ENCODE results near the gene ALX4.

The ALX4 gene

DNA sequence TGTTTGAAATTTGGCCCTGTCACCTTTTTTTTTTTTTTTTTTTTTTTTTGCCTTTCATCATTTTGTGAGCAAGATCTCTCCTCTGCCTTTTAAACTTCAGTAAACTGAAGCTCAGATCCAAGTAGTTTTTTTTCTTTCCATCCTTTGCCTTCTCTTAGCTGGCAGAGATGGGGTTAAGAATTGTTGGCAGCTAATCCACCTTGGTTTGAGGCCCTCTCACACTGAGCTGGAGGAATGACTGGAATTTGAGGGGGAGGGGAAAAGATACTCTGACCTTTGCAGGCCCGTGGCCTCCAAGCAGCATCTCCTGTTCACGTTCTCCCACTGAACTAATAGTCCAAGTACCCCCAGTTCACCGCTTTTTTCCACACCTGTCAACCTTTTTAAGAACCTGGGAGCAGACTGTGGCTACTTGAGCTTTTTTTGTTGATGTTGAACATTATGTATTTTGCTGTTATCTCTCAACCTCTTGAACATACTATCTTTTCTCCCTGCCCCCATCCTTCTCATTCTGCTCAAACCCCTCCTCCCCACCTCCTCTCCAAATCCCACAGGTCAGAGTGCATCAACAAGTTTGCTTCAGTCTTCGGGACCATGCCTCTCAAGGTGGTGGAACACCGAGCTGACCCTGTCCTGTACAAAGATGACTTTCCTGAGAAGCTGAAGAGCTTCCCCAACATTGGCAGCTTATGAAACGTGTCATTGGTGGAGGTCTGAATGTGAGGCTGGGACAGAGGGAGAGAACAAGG lies 66.2 kb downstream of the ALX4 start:
- DNase-seq (ENCODE audit: low read depth): no peak

DNA sequence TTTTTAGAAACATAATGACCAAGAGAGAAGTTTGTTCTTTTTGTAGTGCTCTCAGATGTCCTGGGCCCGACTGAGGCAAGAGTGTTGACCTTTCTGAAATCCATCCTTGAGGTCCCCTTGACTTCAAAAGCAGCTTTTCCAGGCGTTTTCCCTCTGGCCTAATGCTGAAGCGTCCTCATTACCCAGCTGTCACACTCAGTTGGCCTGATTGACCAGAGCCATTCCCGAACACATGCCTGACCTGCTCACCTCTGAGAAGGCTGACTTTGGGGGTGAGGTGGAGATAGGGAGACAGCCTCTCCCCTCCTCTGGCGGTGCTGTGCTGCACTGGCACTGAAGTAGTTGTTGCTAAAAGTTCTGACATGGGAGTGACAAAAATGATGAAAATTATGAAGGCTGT lies 66.9 kb downstream of the ALX4 start:
- no peak for DNase-seq (ENCODE audit: low read depth)

DNA sequence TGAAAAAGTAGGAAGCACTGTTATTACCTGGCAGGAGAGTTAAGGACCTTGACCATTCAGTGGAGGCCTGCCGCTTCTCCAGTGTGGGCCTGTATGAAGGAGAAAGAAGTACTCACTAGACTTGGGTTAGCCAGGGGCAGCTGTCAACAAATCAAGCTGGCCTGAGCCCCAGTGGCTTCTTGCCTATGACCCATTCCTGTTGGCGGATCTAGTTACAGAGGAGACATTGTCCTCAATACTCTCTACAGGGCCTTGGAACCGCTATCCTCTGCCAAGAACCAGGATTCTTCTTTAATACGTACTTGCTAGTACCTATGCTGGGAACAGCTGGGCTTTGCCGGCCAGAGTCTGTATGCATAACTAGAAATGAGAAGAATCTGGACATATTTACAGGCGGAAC lies 68.1 kb downstream of the ALX4 start:
- no peak for DNase-seq (ENCODE audit: low read depth)

DNA sequence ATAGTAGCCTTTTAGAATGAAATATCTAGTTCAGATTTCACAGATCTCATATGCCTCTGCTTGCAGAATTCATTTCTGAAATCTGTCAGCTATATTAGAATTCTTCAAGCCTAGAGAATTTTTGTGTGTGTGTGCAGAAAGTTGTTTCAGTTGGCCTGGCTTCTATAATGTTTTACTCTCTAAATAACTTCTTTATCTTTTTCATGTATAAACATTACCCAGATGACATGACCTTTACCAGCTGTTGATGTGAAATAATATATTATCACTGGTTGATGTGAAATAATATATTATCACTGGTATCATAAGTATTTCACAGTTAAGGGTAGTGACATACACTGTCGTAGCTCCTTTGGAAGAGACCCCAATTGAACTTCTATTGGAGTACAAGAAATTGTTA lies 72.8 kb downstream of the ALX4 start:
- no peak for DNase-seq (ENCODE audit: low read depth)

DNA sequence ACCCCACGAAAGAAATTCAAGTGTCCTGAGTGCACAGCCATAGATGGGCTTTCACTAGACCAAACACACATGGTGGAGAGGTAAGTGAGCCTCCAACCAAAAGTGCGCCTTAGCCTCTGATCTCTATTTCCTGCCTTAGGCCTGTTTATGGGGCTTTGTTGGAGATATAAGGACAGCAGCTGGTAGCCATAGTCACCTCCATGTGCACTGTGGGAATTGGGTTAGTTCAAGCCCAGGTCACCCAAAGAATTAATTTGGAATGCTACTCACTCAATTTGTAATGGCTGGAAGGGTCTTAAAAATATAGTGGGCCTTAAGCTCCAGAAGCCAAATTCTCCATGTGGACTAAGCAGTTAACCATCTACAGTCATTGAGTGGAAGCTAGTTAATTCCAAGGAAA lies 73.6 kb downstream of the ALX4 start:
- no peak for DNase-seq (ENCODE audit: low read depth)

DNA sequence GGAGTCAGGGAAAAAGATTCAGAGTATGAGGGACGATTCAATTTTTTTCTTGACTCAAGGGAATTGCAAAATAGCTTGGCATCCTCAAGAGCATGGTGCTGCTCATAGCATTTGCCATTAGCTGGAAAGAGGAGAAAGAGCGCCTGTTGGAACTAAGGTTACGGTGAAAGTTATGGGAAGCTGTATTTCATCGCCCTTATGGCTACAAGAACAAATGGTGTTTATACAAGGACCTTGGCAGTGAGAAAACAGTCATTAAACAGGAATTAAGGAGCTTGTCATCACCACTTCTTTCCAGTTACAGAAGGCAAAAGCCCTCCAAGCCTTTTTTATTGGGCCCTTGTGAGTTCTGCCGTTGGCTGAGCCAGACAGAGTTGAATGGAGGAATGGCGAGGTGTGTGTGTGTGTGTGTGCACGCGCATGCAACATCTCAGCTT lies 74.2 kb downstream of the ALX4 start:
- no peak for DNase-seq (ENCODE audit: low read depth)

DNA sequence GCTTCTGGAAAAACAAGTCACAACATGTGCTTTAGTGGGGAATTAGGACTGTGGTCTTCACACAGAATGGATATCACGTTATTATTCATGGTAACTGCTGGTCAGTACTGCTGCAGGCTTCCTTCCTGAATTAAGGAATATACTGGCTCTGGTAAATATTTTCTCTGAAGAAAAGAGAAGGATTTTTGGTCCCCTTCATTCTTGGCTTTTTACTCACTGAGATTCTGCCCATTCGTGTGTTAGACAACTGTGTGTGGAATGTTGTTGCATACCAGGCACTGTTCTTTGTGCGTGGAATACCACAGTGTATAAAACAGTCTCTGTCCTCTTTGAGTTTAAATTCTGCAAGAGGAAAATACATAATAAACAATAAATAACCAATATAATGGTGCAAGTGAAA lies 80.3 kb downstream of the ALX4 start:
- DNase-seq (ENCODE audit: low read depth): no peak

DNA sequence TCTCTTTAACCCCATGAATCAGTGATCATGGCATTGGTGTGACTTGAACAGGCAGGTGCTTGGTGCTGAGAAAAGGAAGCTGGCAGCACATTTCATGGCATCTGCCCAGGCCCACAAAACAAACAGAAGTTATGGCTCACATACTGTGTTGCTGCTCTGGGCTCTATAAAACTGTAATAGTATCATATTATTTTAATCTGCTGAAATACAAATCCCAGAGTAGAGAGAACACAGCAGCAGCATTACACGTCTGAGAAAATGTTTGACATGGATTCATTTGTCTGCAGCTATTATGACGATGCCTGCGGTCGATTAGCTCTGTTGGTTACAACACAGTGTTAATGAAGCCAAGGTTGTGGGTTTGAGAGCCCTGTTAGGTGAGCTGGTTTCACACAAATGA lies 80.8 kb downstream of the ALX4 start:
- no peak for DNase-seq (ENCODE audit: low read depth)

DNA sequence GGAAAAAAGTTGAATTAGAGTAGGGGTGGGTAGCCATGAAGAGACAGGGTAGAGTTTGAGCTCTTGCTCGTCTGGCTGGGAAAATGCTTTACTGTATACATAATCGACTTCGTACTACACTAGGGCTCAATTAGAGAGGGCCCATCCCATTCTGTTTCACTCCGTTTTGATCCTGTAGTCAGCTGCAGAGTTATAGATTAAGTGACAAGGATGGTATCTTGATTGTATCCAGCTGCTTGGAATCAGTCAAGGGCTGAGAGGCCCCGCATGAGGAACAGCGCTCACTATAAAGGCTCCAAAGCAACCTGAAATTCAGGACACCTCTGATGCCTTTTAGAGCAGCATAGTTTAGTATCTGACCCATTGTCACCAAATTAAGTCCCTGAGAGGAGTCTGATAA lies 81.6 kb downstream of the ALX4 start:
- DNase-seq (ENCODE audit: low read depth): no peak

DNA sequence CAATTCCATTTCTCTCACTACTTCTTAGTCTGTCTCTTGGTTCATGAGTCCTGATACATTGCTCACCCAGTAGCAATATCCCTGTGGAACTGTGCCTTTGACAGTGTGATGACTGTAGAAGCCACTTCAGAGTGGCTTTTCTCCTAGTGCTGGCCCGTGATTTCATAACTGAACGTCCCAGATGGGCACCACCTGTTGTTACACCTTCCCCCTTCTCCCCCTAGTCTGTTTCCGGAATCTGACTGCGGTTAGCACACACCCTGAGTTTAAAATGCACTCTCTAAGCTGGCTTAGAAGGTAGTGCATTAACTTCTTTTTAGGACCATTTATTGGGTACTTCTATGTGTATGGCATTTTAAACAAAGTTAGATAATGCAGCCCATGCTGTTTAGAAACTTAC lies 83.0 kb downstream of the ALX4 start:
- no peak for DNase-seq (ENCODE audit: low read depth)

DNA sequence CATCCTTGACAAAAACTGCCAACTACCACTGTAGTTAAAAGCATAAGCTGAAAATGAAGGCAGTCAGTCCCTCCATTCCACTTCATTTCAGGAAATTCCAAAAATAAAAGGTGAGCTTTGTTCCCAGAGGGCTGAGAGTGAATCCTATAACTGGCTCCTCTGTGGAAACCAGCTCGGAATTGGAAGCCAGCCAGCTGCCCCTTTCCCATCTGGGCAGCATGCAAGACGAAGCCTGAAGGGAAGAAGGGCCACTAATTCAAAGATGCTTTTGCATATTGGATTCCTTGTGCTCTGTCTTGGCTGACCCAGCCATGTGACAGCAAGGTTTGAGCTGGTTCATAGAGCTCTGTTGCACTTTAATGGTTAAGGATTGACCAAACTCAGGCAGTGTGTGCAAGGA lies 83.4 kb downstream of the ALX4 start:
- DNase-seq (ENCODE audit: low read depth): no peak

DNA sequence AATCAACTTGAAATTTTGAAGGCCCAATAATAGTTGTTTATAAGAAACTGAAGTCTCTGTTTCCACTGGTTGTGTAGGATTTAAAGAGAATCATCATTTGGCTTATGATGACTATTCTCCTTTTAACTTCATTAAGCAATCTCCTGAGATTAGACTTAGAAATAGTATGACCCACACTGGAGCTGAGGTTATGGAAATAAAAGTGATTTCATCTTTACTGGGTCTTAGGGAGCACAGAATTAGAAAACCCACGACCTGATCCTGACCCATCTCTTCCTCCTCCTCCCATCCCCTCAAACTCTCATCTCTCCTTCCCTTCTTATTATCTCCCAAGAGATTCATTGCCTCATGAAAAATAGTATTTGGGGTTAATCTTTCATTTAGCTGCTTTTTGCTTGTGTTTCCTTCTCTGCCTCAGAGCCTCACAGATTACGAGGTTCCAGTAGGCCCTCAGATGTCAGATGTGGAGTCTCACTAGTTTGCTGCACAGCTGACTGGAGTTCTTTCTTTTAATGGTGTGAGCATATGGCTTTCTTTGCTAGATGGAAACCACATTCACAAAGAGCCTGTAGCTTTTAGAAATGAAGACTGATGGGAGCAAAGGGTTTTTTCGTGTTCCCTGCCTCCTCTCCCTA lies 85.0 kb downstream of the ALX4 start:
- no peak for DNase-seq (ENCODE audit: low read depth)

DNA sequence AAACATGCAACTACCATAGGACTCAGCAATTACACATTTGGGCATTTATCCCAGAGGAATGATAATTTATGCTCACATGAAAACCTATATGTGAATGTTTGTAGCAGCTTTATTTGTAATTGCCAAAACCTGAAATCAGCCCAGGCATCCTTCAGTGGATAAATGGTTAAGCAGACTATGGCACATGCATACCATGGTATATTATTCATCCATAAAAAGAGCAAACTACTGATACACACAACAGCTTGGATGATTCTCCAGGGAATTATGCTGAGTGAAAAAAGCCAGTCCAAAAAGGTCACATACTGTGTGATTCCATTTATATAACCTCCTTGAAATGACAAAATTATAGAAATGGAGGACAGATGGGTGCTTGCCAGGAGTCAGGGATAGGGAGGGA lies 86.7 kb downstream of the ALX4 start:
- DNase-seq (ENCODE audit: low read depth): no peak

DNA sequence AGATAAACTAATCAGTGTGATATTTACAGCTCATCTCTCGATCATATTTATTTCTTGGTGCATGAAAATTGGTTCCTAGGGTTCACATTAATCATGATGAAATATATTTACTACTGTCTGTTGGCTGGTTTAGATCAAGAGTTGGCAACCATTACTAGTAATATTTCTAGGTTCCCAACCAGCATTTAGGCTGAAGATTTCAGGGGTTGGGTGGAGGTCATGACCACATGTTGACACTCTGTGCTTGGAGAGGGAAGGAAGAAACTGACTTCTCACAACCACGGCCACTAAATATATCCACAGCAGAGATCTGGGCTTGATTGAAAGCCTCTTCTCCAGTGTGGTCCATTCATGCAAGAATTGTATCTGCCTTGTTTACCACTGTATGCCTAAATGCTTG lies 87.9 kb downstream of the ALX4 start:
- no peak for DNase-seq (ENCODE audit: low read depth)

DNA sequence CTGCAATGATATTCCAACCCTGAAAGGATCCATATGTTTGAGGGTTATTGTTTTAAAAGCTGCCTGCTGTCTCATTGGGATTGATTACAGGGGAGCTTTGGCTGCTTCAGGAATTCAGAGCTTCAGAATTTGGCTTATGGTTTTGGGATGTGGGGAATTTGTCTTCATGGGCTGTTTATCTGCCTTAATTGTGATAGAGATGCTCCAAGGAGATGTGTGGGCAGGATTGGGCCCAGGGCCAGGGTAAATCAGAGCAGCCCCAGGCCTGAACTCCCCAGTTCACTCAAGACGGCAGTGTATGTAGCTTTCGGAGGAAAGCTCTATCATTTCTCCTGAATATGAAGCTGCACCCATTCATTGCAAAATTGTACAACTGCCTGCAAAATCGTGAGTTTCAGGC lies 88.5 kb downstream of the ALX4 start:
- no peak for DNase-seq (ENCODE audit: low read depth)

DNA sequence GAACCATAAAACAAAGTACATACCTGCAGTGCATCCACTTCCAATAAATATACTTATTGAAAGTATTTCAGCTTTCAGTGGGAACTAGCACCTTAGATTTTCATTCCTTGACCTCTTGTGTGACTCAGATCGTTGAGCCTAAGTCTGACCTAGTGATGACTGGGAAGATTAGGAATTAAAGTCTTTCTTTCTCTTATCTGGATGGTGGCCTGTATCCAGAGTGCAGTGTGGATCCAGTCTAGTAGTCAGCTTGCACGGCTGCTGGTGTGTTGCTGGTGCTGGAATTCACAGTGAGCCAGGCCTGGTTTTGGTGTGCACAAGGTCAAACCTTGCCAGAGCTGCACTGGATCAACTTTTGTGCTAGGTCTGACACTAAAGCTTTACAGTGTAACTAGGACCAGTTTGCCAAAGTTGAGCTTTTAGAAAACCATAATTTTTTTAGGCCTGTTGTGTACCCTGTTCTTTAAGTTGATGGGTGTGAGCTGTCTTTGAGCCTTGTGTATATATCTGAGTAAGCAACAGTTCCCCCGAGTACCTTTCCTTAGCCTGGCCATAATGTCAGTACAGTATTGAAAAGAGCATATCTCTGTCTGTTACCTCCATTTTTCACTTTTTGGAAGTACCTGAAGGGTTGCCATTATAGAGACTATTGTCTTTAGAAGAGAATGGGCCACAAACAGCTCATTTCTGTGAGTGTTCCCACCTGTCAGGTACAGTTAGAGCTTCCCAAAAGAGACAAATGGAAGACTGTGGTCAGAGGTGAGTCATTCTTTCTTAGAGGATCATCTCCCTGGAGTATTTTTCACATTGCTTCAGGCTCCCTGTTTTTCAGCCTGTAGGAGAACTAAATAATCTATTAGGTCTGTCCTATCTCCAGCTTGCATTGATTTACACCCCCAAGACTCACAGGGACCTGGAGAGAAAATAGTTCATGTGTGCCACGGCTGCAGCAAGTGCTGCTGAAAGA lies 89.8 kb downstream of the ALX4 start:
- DNase-seq (ENCODE audit: low read depth): no peak

DNA sequence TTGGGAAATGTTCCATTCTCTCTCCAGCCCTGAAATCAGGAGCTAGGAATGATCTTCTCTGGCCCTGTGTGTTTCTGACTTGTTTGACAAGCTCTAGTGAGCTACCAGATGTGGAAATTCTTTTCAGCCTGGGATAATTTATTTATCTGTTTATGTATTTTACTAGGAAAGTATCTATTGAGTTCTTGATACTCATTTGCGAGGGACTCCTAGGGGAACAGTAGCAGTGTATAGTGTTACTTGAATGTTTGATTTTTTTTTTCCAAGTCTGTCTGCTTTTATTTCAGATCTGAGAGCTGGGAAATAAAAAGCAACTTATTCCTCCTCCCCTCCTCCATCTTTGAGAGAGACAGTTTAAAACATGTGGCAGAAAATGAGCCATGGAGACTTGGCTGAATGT lies 92.5 kb downstream of the ALX4 start:
- no peak for DNase-seq (ENCODE audit: low read depth)

DNA sequence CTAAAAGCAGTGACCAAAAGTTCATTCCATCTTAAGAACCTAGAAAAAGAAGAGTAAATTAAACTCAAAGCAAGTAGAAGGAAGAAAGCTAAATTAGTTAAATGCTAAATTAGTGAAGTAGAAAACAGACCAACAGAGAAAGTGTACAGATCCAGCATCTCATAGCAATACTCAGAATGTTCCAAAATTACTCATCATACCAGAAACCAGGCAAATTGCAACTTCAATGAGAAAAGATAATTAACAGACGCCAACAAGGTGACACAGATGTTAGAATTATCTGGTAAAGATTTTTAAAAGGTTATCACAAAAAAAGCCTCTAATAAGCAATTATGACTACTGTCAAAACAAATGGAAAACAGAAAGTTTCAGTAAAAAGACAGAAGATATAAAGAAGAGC lies 96.8 kb downstream of the ALX4 start:
- DNase-seq (ENCODE audit: low read depth): no peak

DNA sequence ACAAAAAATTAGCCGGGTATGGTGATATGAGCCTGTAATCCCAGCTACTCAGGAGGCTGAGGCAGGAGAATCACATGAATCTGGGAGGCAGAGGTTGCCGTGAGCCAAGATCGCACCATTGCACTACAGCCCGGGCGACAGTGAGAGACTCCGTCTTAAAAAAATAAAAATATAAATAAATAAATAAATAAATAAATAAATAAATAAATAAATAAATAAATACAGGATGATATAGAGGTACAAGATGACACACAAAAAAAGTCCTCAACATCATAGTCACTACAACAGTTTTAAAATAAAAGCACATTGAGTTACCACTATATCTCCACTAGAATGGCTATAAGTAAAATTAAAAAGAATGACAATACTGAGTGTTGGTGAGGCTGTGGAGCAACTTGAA lies 97.8 kb downstream of the ALX4 start:
- no peak for DNase-seq (ENCODE audit: low read depth)
